Measurements from ENCODE around the gene SMIM14. TPM values are rescaled to one million over a fixed set of nuclear protein-coding genes. Genes with fewer than 3 reads are reported as not detected.

Gene SMIM14
- total and polyA plus RNA-seq, 2 donors (not counting 1 experiment from before 2014, with no cell fraction given): 39.0 to 41.4 TPM

- Histone ChIP-seq H3K4me3 (replicated peaks in 1 of 4; ENCODE audit: control extremely low read depth in 1 of 4, insufficient read depth in 1 of 4, low read depth in 3 of 4, low read length in 4 of 4) (no peak overlapping the region), H3K27me3 (ENCODE audit: control insufficient read depth, insufficient read depth, low read length) (no peaks in the 10 kb centered on the region), H3K36me3 (ENCODE audit: control insufficient read depth, insufficient read depth, low read length) (no peaks in the 10 kb centered on the region), H3K9ac (ENCODE audit: insufficient read depth, low read length) (no peak overlapping the region), H4K20me1 (ENCODE audit: control insufficient read depth, extremely low read depth, insufficient read depth, low read length) (no peaks in the 10 kb centered on the region), H3K4me2 (ENCODE audit: extremely low read depth, insufficient read depth, low read length) (no peak overlapping the region), H3K79me2 (ENCODE audit: control insufficient read depth, insufficient read depth, low read length) (peaks cover 5% of the 10 kb centered on the region), H3K4me1 (ENCODE audit: control insufficient read depth, extremely low read depth, insufficient read depth, low read length) (no peaks in the 10 kb centered on the region), H3K9me3 (ENCODE audit: control insufficient read depth, insufficient read depth, low read depth, low read length) (no peaks in the 10 kb centered on the region), H2AFZ (ENCODE audit: low read length) (no peak overlapping the region), H3K27ac (ENCODE audit: insufficient read depth, low read length) (no peak overlapping the region)
- DNase-seq (ENCODE audit: low read depth in 2 of 2): peak in 1 of 2 donors; percentile 65
- no peak for TF ChIP-seq EZH2 (IDR thresholded peaks at IDR 0.05; ENCODE audit: low read length, missing control alignments)
- TF ChIP-seq CTCF (conservative IDR thresholded peaks at IDR 0.05 in 1 of 2, IDR thresholded peaks at IDR 0.05 in 1 of 2; ENCODE audit: low read depth in 1 of 2, low read length in 2 of 2): no peak
Measured at GRCh38 chr4:39642885-39643552, 4.4 kb upstream of the SMIM14 start.

- no peak for TF ChIP-seq CTCF (conservative IDR thresholded peaks at IDR 0.05 in 1 of 2, IDR thresholded peaks at IDR 0.05 in 1 of 2; ENCODE audit: low read depth in 1 of 2, low read length in 2 of 2)
- TF ChIP-seq EZH2 (IDR thresholded peaks at IDR 0.05; ENCODE audit: low read length, missing control alignments): no peak
- no peak overlapping the region for H3K4me2 ChIP-seq (ENCODE audit: extremely low read depth, insufficient read depth, low read length)
- no peak for DNase-seq (ENCODE audit: low read depth in 2 of 2)
- no peaks in the 10 kb centered on the region for H4K20me1 ChIP-seq (ENCODE audit: control insufficient read depth, extremely low read depth, insufficient read depth, low read length)
- no peaks in the 10 kb centered on the region for H3K36me3 ChIP-seq (ENCODE audit: control insufficient read depth, insufficient read depth, low read length)
- no peak overlapping the region for H3K4me3 ChIP-seq (replicated peaks in 1 of 4; ENCODE audit: control extremely low read depth in 1 of 4, insufficient read depth in 1 of 4, low read depth in 3 of 4, low read length in 4 of 4)
- H2AFZ ChIP-seq (ENCODE audit: low read length): no peak overlapping the region
- H3K9ac ChIP-seq (ENCODE audit: insufficient read depth, low read length): no peak overlapping the region
- no peak overlapping the region for H3K27ac ChIP-seq (ENCODE audit: insufficient read depth, low read length)
- no peaks in the 10 kb centered on the region for H3K9me3 ChIP-seq (ENCODE audit: control insufficient read depth, insufficient read depth, low read depth, low read length)
- H3K27me3 ChIP-seq (ENCODE audit: control insufficient read depth, insufficient read depth, low read length): no peaks in the 10 kb centered on the region
- no peaks in the 10 kb centered on the region for H3K4me1 ChIP-seq (ENCODE audit: control insufficient read depth, extremely low read depth, insufficient read depth, low read length)
- H3K79me2 ChIP-seq (ENCODE audit: control insufficient read depth, insufficient read depth, low read length): peaks cover 12% of the 10 kb centered on the region
Measured at GRCh38 chr4:39641451-39641850, 2.8 kb upstream of the SMIM14 start.

- Histone ChIP-seq H4K20me1 (ENCODE audit: control insufficient read depth, extremely low read depth, insufficient read depth, low read length) (no peaks in the 10 kb centered on the region), H2AFZ (ENCODE audit: low read length) (peak overlapping the region; percentile 69), H3K4me1 (ENCODE audit: control insufficient read depth, extremely low read depth, insufficient read depth, low read length) (no peaks in the 10 kb centered on the region), H3K79me2 (ENCODE audit: control insufficient read depth, insufficient read depth, low read length) (peaks cover 31% of the 10 kb centered on the region), H3K9me3 (ENCODE audit: control insufficient read depth, insufficient read depth, low read depth, low read length) (no peaks in the 10 kb centered on the region), H3K27me3 (ENCODE audit: control insufficient read depth, insufficient read depth, low read length) (no peaks in the 10 kb centered on the region), H3K9ac (ENCODE audit: insufficient read depth, low read length) (peak overlapping the region; percentile 93), H3K4me3 (replicated peaks in 1 of 4; ENCODE audit: control extremely low read depth in 1 of 4, insufficient read depth in 1 of 4, low read depth in 3 of 4, low read length in 4 of 4) (peak overlapping the region; percentile 81 to 100 (median 86)), H3K4me2 (ENCODE audit: extremely low read depth, insufficient read depth, low read length) (peak overlapping the region; percentile 92), H3K27ac (ENCODE audit: insufficient read depth, low read length) (peak overlapping the region; percentile 93), H3K36me3 (ENCODE audit: control insufficient read depth, insufficient read depth, low read length) (no peaks in the 10 kb centered on the region)
- TF ChIP-seq CTCF (conservative IDR thresholded peaks at IDR 0.05 in 1 of 2, IDR thresholded peaks at IDR 0.05 in 1 of 2; ENCODE audit: low read depth in 1 of 2, low read length in 2 of 2) (no peak), EZH2 (IDR thresholded peaks at IDR 0.05; ENCODE audit: low read length, missing control alignments) (no peak)
- peak; percentile 62 to 78 for DNase-seq (ENCODE audit: low read depth in 2 of 2)
Measured at GRCh38 chr4:39637586-39638353, 895 bp downstream of the SMIM14 start.
